Jurkat, Clone E6-1 (cell line): ENCODE results near the gene PARP15.

ENCODE experiments used
- DNase-seq: peaks from one replicate; pipeline ENCODE4 v3.0.0-alpha.2; 2011; ENCODE audit warnings: low read depth, low spot score
- H3K4me3 ChIP-seq: 2 replicates; pipeline ENCODE4 v1.5.1; 2011; ENCODE audit warnings: mild to moderate bottlenecking, low read length, control low read depth, moderate library complexity

The PARP15 gene

DNA sequence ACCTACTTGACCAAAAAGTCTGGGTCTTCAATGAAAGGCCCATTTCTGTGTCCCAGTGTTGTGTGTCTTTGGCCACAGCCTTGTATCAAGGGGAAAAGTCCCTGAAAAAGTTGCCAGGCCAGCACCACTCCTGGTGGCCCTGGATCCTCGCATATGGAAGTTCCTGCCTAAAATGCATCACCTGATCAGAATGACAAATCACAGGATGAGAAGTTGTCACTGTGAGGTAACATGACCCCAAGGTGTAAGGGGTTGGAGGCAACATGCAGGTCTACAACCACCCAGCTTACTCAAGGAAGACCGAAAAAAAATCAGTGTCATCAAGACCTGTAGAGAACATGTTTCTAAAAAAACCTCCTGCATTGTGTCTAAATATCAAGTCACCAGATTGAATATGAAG lies 25.6 kb downstream of the PARP15 start:
- no peak overlapping the region for H3K4me3 ChIP-seq

DNA sequence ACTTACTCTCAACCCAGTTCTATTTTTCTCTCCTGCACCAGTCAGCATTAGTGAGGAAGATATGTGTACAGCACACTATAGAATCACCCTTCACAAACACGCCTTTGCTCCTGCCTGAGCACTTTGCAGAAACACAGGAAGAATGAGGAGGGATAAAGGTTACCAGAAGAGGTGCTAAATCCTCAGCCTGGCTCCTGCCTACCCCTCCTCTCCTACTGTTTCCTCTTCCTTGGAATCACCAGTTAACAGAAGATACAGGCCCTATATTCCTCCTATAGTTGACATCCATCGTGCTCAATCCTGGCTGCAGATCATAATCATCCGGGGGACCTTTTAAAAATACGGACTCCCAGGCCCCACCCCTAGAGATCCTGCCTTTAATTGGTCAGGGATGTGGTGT lies 28.9 kb downstream of the PARP15 start:
- DNase-seq = no peak
- H3K4me3 ChIP-seq = no peak overlapping the region

More for the DNA sequence above, 25.6 kb downstream of the PARP15 start:
- DNase-seq = no peak

DNA sequence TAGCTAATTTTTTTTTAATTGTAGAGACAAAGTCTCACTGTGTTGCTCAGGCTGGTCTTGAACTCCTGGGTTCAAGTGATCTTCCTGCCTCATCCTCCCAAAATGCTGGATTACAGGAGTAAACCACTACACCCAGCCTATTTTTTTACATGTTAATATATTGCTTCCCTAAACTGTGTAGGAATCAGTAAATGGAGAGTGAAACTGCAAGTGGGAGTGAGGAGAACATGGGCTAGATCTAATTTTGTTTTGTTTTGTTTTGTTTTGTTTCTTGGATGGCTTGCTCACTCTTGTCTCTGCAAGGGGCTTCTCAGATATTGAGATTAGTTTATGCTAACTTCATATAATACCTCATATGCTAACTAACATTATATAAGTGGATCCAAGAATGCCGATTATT lies 31.5 kb downstream of the PARP15 start:
- DNase-seq = no peak
- no peak overlapping the region for H3K4me3 ChIP-seq

DNA sequence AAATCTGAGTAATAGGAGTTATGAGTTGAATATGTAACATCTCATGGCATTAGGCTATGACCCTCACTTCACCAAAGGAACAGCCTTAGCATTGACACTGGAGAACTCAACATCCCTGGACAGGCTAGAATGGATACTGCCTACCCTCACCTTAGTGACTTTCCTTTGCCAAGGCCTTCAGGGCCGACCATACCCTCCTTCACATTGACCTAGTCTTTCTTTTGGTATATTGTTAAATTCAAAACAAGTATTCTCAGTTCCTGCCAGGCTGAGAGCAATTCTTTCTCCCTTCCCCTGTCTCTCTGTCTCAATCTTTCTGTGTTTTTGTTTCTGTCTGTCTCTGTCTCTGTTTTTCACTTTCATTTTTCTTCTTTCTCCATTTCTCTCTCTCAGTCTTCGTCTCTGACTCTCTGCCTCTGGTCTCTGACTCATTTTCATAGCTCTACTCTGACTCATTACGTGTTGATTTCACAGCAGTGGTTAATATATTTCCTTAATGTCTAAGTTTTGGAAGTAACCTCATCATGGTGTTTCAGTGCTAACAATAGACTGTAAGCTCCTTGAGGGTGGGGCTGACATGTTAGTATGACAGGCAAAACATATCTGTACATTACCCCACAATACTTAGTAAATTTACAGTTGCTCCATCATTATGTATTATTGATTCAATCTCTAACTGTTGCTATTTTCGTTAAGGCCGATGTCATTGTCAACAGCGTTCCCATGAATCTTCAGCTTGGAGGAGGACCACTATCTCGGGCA lies 32.5 kb downstream of the PARP15 start:
- no peak for DNase-seq
- no peak overlapping the region for H3K4me3 ChIP-seq

DNA sequence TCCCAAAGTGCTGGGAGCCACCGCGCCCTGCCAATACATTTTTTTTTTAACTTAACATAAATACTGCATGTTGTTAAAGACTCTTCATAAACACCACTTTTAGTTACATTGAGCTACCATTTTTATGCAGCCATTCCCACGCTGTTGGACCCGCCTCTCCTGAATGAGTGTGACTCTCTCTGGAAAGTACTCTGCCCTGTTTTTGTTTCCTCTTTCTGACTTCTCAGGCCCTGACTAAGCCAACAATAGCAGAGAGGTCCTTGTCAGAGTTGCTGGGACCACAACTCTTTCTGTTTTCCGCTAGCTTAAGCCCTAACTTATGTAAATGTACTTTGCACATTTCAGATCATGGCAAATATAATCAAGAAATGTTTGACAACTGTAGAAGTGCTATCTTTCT lies 35.2 kb downstream of the PARP15 start:
- no peak overlapping the region for H3K4me3 ChIP-seq
- no peak for DNase-seq

DNA sequence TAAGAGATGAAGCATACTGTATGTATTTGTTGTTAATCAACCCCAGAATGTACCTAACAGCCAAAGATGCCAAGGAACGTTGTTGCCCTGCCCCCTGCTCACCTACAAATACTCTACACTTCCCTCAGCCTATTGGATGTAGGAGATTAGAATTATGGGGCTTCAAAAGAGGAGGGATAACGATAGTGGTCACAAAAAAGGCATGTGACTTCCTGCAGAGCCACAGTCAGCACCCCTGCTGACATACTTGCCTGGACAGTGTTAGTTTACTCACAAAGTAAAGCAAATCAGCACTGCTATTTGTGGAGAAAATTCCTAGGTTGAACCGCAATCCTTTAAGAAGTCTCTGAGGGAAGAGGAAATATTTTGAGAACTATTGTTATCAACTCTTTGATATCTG lies 37.9 kb downstream of the PARP15 start:
- no peak overlapping the region for H3K4me3 ChIP-seq
- no peak for DNase-seq

DNA sequence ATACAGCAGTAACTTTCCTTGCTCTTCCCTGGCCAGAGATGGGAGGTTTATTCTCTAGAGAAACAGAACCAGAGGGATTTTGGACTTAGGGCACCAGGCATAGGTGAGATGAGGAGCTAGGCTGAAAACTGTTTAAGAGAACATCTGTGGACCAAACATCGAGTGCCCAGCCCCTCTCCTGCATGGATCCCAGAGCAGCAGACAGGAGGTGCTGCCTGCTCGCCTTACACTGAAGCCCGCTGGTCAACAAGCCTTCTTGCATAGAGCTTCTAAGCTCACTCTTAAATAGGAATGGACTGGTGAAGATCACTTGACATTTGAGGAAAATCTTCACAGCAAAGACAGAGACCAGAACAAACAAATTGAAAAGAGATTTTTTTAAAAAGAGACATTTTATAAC lies 41.2 kb downstream of the PARP15 start:
- DNase-seq = no peak
- no peak overlapping the region for H3K4me3 ChIP-seq

DNA sequence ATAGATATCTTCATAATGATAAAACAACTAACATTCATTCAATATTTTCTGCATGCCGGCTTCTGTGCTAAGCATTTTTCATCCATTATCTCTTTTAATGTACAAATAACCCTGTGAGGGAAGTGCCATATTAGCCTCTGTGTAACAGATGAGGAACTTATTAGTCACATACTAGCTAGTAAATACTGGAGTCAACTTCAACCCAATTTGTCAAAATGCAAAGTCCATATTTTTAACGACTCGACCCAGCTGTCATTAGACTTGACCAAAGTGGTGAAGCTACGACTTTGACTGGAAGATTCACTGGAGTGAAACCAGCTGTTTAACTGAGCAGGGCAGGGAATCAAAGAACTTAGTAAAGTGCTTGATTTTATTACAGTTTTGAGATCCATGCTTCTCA lies 41.6 kb downstream of the PARP15 start:
- no peak for DNase-seq
- no peak overlapping the region for H3K4me3 ChIP-seq

DNA sequence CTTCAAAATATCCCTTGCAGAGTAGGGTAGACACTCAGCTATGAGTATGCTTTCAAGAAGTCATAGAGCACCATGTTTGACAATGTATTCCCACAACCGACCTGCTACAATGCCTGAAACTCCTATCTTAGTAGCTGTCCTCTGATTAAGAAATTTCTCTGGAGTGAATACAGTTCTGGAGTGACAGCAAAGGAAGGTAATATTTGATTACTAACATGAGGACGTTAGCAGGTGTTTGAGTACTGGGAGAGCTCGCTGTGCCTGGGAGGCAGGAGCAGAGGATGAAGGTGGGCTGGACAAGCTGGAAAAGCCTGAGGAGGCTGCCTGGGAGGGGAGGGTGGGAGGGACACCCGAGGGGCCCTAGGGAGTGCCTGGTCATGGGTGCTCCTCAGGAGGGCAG lies 42.9 kb downstream of the PARP15 start:
- no peak overlapping the region for H3K4me3 ChIP-seq
- no peak for DNase-seq

DNA sequence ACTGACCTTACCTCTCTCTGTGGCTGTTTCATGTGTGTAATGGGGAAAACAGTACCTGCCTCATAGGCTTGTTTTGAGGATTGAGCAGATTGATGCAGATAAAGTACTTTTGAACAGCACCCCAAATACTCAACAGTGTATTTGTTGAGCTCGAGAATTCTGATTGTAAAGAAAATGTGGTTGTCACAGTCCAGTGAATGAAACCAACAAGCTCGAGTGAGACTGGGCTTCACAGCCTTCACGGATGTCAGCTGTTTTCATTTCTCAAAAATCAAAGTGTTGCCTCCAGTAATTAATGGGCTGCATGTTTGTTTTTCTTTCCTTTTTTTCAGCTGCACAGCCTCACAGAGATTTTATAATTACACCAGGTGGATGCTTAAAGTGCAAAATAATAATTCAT lies 43.7 kb downstream of the PARP15 start:
- no peak overlapping the region for H3K4me3 ChIP-seq
- no peak for DNase-seq

DNA sequence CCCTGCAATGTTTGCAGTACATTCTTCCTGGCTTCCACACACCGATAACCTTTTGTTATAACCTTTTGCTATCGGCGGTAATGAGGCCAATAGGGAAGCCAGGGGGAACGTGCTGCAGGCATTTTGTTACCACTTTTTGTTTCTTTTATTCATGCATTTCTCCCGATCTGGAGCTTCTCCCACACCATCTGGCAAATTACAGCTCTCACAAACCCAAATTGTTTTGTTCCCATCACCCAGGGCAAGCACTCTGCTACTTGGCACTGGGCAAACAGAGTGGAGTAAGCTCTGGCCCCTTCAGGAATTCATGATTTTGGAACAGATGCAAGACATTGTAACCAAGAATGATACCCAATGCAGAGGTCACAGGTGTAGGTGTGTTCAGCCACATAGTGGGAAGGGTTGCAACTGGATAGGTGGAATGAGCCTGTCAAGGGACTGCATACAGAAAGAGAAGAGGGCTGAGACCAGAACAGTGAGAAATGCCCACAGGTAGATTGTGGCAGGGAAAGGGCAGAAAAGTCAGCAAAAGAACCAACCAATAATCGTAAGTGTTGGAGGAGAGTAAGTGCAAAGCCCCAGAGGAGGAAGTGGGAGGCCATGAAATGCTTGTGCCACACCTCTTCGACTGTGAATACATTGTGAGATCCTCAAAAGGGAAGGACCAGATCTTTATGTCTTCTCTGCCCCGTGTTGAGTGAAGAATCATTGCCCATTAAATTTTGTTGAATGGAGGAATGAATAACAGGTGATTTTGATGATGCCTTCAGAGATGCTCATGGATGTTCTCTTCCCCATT lies 45.8 kb downstream of the PARP15 start:
- DNase-seq = no peak
- no peak overlapping the region for H3K4me3 ChIP-seq

DNA sequence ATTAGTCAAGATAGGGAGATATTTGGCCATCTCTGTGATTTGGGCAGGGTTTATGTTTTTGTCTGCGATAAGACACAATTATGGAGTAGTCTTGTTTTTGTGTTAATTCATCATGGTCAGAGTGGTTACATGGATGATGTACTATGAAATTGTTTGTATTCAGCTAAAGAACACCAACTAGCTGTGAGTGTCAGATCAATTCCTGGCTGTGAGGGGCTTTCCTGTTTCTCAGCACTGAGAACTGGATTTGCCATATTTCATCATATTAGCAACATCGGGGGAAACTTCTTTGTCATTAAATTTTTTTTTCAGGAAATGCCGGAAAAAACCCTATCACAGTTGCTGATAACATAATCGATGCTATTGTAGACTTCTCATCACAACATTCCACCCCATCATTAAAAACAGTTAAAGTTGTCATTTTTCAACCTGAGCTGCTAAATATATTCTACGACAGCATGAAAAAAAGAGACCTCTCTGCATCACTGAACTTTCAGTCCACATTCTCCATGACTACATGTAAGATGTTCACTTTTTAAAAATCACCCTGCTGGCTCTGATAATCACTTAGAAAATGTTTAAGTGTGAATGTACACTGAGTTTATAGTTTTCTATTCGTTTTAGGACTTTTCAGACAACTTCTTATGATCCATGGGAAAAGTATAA lies 49.2 kb downstream of the PARP15 start:
- H3K4me3 ChIP-seq = no peak overlapping the region
- no peak for DNase-seq

DNA sequence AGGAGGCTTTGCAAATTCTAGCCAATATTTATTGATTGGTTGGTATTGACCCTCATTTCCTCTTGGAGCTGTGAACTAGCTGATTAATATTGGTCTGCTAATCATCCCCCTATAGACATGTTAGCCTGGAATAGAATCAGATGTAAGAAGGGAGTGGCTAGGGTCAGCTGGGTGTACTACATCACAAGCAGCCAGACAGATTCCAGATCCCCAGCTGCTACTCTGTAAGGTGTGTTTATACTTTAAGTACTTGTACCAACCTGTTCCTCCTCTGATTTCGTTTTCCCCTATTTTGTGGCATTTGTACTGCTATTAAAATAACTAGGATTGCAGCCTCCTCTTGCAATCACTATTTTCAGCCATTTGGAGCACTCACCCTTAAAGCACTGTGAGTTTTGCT lies 49.9 kb downstream of the PARP15 start:
- H3K4me3 ChIP-seq = no peak overlapping the region
- no peak for DNase-seq

DNA sequence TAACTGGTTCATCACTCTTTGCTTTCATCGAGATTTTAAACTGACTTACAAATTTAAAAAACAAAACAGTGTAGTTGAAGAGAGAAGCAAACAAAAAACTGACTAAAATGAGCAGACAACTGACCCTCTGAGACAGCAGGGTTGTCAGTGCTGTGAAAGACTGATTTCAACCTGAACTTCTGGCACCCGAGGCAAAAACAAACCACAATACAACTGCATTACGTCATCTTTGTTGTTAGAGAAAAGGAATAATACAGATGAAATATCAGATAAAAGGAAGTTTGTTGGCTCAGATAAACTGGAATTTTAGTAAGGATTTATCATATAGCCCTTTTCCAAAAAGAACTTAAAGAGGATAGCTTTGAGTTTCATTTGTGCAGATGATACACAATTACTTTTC lies 51.1 kb downstream of the PARP15 start:
- no peak for DNase-seq

DNA sequence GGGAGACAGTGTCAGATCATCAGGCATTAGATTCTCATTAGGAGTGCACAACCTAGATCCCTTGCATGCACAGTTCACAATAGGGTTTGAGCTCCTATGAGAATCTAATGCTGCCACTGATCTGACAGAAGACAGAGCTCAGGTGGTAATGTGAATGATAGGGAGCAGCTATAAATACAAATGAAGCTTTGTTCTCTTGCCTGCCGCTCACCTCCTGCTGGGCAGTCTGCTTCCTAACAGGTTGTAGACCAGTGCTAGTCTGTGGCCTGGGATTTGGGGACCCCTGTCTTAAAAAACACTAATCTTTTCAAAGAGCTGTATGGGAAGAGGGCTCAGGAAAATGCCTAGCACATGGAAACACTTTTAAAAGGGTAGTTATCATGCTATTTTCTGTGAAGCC lies 52.3 kb downstream of the PARP15 start:
- H3K4me3 ChIP-seq = no peak overlapping the region
- DNase-seq = no peak

More for the DNA sequence above, 51.1 kb downstream of the PARP15 start:
- no peak overlapping the region for H3K4me3 ChIP-seq

DNA sequence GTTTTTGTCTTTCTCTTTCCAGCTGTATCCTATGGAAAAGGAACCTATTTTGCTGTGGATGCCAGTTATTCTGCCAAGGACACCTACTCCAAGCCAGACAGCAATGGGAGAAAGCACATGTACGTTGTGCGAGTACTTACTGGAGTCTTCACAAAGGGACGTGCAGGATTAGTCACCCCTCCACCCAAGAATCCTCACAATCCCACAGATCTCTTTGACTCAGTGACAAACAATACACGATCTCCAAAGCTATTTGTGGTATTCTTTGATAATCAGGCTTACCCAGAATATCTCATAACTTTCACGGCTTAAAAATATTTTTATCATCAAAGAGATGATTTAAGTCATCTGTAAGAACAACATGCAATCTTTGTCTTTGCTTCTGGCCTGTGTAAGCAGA lies 58.3 kb downstream of the PARP15 start:
- no peak for DNase-seq
- no peak overlapping the region for H3K4me3 ChIP-seq

DNA sequence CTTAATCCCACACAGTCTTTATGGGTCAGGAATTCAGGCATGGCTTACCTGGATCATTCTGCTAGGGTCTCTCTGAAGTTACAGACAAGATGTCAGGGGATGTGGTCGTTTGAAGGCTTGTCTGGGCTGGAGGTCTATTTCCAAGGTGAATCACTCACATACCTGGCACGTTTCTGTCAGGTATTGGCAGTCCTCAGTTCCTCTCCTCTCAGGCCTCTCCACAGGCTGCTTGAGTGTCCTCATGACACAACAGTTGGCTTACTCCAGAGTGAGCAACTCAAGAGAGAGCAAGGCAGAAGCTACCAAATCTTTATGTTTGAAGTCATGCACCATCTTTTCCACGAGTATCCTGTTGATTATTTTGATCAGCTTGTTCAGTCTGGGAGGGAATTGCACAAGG lies 59.2 kb downstream of the PARP15 start:
- DNase-seq = no peak
- no peak overlapping the region for H3K4me3 ChIP-seq

DNA sequence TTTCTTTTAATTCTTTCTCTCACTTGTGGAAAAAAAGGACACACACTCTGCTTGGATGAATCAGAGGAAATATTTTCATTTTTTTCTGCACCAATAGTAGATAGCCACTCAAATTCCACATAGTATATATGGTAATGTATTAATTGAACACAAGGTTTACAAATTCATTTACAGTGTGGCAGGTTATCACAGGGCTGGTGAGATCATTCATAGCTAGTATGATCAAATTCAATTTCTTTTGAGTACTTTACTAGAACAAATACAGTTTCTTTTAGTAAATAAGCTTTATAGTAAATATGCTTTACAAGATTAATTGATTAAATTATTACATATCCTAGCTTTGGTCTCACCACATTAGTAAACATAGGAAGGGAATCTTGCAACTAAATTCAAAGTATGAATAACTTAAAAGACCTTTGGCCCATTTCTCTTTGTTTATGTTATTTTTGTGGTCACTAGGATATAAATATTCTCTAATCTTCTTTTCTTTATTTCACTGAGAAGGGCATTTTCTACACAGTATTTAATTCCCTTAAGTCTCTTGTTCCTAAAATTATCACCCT lies 63.1 kb downstream of the PARP15 start:
- DNase-seq = no peak
- H3K4me3 ChIP-seq = no peak overlapping the region

DNA sequence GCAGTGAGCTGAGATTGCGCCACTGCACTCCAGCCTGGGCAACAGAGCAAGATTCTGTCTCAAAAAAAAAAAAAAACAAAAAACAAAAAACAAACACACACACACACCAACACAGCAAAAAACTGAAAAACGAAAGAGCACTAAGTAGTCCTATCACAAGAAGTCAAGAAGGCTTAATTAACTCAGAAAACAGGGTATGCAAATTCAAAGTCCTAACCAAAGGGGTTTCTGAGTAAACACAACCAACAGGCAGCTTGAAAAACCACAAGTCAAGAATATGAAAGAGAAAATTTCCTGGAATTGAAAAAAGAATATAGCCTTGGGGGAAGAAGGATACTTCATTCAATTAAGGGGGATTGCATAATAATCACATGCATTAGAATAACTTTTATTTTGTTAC lies 65.5 kb downstream of the PARP15 start:
- H3K4me3 ChIP-seq = no peak overlapping the region
- DNase-seq = no peak
